BE2C (cell line): ENCODE data around the gene RAB5A.
"Not testable (repeated sequence)": the region's sequence is repeated elsewhere in the genome, so short reads cannot be mapped to it uniquely, and the experiment has no call there.

Experiments used
- DNase-seq: peaks from one replicate; pipeline ENCODE4 v3.0.0-alpha.2; 2020
- H3K27me3 ChIP-seq: fragments of 250-450 bp; sonication (Bioruptor Pico); 2 replicates; pipeline ENCODE4 v1.5.1; 2020; ENCODE audit warnings: mild to moderate bottlenecking
- H3K36me3 ChIP-seq: fragments of 250-450 bp; sonication (Bioruptor Pico); 2 replicates; pipeline ENCODE4 v1.5.1; 2020; ENCODE audit warnings: mild to moderate bottlenecking
- H3K4me1 ChIP-seq: fragments of 250-450 bp; sonication (Bioruptor Pico); 2 replicates; pipeline ENCODE4 v1.5.1; 2020
- H3K4me3 ChIP-seq: 2 replicates; pipeline ENCODE4 v1.5.1; 2011; ENCODE audit warnings: low read depth, low read length
- H3K9me3 ChIP-seq: fragments of 250-450 bp; sonication (Bioruptor Pico); 2 replicates; pipeline ENCODE4 v1.5.1; 2020
- CTCF ChIP-seq: IDR thresholded peaks from 2 replicates; pipeline ENCODE4 v1.5.1; 2012; ENCODE audit warnings: mild to moderate bottlenecking, low read depth, low read length

The RAB5A gene

GRCh38 chr3:19970327-19970726, 23.4 kb downstream of the RAB5A start:
- DNase-seq, result no peak
- TF ChIP-seq CTCF, result no peak
- Histone ChIP-seq H3K9me3 (no peaks in the 10 kb centered on the region), H3K27me3 (no peaks in the 10 kb centered on the region), H3K4me3 (no peak overlapping the region), H3K4me1 (no peaks in the 10 kb centered on the region), H3K36me3 (no peaks in the 10 kb centered on the region)

- no peaks in the 10 kb centered on the region for H3K36me3 ChIP-seq
- no peak overlapping the region for H3K4me3 ChIP-seq
- no peaks in the 10 kb centered on the region for H3K9me3 ChIP-seq
- no peak for DNase-seq
- no peak for TF ChIP-seq CTCF
- no peaks in the 10 kb centered on the region for H3K27me3 ChIP-seq
- no peaks in the 10 kb centered on the region for H3K4me1 ChIP-seq
These were observed 25.2 kb downstream of the RAB5A start for GRCh38 chr3:19972054-19972453.

GRCh38 chr3:19988904-19989303, 42.0 kb downstream of the RAB5A start:
- H3K27me3 ChIP-seq, H3K4me3 ChIP-seq, H3K36me3 ChIP-seq, H3K4me1 ChIP-seq, H3K9me3 ChIP-seq, DNase-seq: not testable (repeated sequence)

GRCh38 chr3:19994796-19995195, 47.9 kb downstream of the RAB5A start:
- Histone ChIP-seq H3K4me1 (no peaks in the 10 kb centered on the region), H3K27me3 (no peaks in the 10 kb centered on the region), H3K36me3 (no peaks in the 10 kb centered on the region), H3K9me3 (no peaks in the 10 kb centered on the region), H3K4me3 (no peak overlapping the region)
- no peak for DNase-seq
- no peak for TF ChIP-seq CTCF

GRCh38 chr3:19997502-19997901, 50.6 kb downstream of the RAB5A start:
- Histone ChIP-seq H3K36me3 (no peaks in the 10 kb centered on the region), H3K4me1 (no peaks in the 10 kb centered on the region), H3K4me3 (no peak overlapping the region), H3K9me3 (no peaks in the 10 kb centered on the region), H3K27me3 (no peaks in the 10 kb centered on the region)
- TF ChIP-seq CTCF, result no peak
- DNase-seq, result no peak

- TF ChIP-seq CTCF, result no peak
- DNase-seq, result no peak
- Histone ChIP-seq H3K9me3 (no peaks in the 10 kb centered on the region), H3K4me3 (no peak overlapping the region), H3K4me1 (no peaks in the 10 kb centered on the region), H3K27me3 (no peaks in the 10 kb centered on the region), H3K36me3 (no peaks in the 10 kb centered on the region)
These were observed 55.0 kb downstream of the RAB5A start for GRCh38 chr3:20001932-20002331.

- Histone ChIP-seq H3K36me3 (no peaks in the 10 kb centered on the region), H3K9me3 (no peaks in the 10 kb centered on the region), H3K4me3 (no peak overlapping the region), H3K4me1 (no peaks in the 10 kb centered on the region), H3K27me3 (no peaks in the 10 kb centered on the region)
- TF ChIP-seq CTCF, result no peak
- DNase-seq, result no peak
These were observed 61.1 kb downstream of the RAB5A start for GRCh38 chr3:20007960-20008359.
